Erythroblast (primary cell): ENCODE results near the gene CAPN11.

ENCODE experiments used
- GATA1 ChIP-seq: IDR thresholded peaks from 2 replicates; pipeline ENCODE4 v1.6.1; 2011; ENCODE audit warnings: low read depth, mild to moderate bottlenecking, control low read depth, low read length, moderate library complexity
- POLR2A ChIP-seq: IDR thresholded peaks from 2 replicates; pipeline ENCODE4 v1.6.1; 2011; ENCODE audit warnings: mild to moderate bottlenecking, low read length

DNA sequence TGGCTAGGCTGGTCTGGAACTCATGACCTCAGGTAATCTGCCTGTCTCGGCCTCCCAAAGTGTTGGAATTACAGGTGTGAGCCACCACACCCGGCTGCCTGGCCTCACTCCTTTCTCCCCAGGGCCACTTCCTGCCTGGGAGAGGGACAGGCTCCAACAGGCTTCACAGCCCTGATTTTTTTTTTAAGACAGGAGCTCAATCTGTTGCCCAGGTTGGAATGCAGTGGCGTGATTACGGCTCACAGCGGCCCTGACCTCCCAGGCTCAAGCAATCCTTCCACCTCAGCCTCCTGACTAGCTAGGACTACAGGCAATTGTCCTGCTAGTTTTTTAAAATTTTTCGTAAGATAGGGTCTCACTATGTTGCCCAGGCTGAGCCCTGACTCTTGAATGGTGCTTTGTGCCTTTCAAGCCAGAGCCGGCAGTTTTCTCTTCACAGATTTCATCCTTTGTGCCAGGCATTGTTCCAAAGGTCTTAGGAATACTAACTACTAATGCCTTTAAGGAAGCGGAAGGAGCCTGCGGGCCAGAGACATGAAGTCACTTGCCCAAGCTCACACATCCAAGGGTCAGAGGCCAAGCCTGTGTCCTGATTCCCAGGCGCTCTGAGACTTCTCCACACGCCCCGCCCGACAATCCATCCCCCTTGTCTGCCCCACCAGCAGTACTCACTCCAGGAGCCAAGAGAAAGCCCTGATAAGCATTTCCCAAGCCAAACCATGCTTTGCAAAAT, 19.2 kb downstream of the CAPN11 start:
- TF ChIP-seq POLR2A (no peak), GATA1 (no peak)
